Measurements from ENCODE around the gene INTS6L. TPM values are rescaled to one million over a fixed set of nuclear protein-coding genes. Genes with fewer than 3 reads are reported as not detected.

INTS6L gene
- total and polyA plus RNA-seq, 12 donors, result 1.4 to 8.9 (median 2.6) TPM

GRCh38 chrX:135481696-135482179, 38.7 kb upstream of the INTS6L start:
- H3K27me3 ChIP-seq, result peaks cover 0 to 32% (median 0%) of the 10 kb centered on the region in 7 donors
- ATAC-seq, result no peak
- H3K4me3 ChIP-seq, result no peak overlapping the region
- no peak for TF ChIP-seq CTCF (IDR thresholded peaks at IDR 0.05)
- H3K4me1 ChIP-seq, result no peaks in the 10 kb centered on the region
- no peak overlapping the region for H3K27ac ChIP-seq
- H3K9me3 ChIP-seq, result no peaks in the 10 kb centered on the region
- no peaks in the 10 kb centered on the region for H3K36me3 ChIP-seq
- DNase-seq, result no peak
- 68 to 79% methylated on average over 7 of the region's 7 CpGs for WGBS, 2 donors
- intact Hi-C loops (cut with DNase I), result loop anchor here in 8 of 10 donors (10.0 kb wide), 4 partner anchors 83 to 453 kb away; no protein-coding TSS in a partner anchor

- DNase-seq, result no peak
- Histone ChIP-seq H3K27me3 (peaks cover 0 to 14% (median 0%) of the 10 kb centered on the region in 7 donors), H3K27ac (no peak overlapping the region), H3K36me3 (no peaks in the 10 kb centered on the region), H3K9me3 (no peaks in the 10 kb centered on the region), H3K4me3 (no peak overlapping the region), H3K4me1 (no peaks in the 10 kb centered on the region)
- peak in 1 of 8 donors; percentile 41 for ATAC-seq
- WGBS, 2 donors, result 23 to 30% methylated on average over 3 of the region's 3 CpGs
- peak in 8 of 9 donors; percentile 21 to 73 (median 58) for TF ChIP-seq CTCF (IDR thresholded peaks at IDR 0.05)
- intact Hi-C loops (cut with DNase I), result loop anchor here in 9 of 10 donors (5.0 to 10.0 kb wide), 5 partner anchors 80 to 450 kb away; no protein-coding TSS in a partner anchor
These were observed 35.7 kb upstream of the INTS6L start for GRCh38 chrX:135484641-135485289.

- intact Hi-C loops (cut with DNase I), result loop anchor here in 9 of 10 donors (5.0 to 10.0 kb wide), 5 partner anchors 75 to 445 kb away; no protein-coding TSS in a partner anchor
- H3K4me1 ChIP-seq, result no peaks in the 10 kb centered on the region
- H3K27me3 ChIP-seq, result peaks cover 0 to 23% (median 0%) of the 10 kb centered on the region in 7 donors
- H3K27ac ChIP-seq, result no peak overlapping the region
- 88 to 94% methylated on average over 1 of the region's 1 CpG for WGBS, 2 donors
- H3K36me3 ChIP-seq, result no peaks in the 10 kb centered on the region
- TF ChIP-seq CTCF (IDR thresholded peaks at IDR 0.05), result no peak
- no peaks in the 10 kb centered on the region for H3K9me3 ChIP-seq
- ATAC-seq, result no peak
- no peak overlapping the region for H3K4me3 ChIP-seq
- DNase-seq, result no peak
These were observed 30.9 kb upstream of the INTS6L start for GRCh38 chrX:135489542-135489941.

- Histone ChIP-seq H3K4me1 (no peaks in the 10 kb centered on the region), H3K9me3 (no peaks in the 10 kb centered on the region), H3K4me3 (no peak overlapping the region), H3K27ac (no peak overlapping the region), H3K36me3 (no peaks in the 10 kb centered on the region), H3K27me3 (peaks cover 0 to 23% (median 0%) of the 10 kb centered on the region in 7 donors)
- intact Hi-C loops (cut with DNase I), result no loop called here
- no peak for TF ChIP-seq CTCF (IDR thresholded peaks at IDR 0.05)
- ATAC-seq, result no peak
- 80 to 84% methylated on average over 4 of the region's 4 CpGs for WGBS, 2 donors
- no peak for DNase-seq
These were observed 29.4 kb upstream of the INTS6L start for GRCh38 chrX:135490979-135491514.
